Osteocyte (in vitro differentiated cells): ENCODE measurements around the gene PLCB1. TPM values are rescaled to one million over a fixed set of nuclear protein-coding genes. Genes with fewer than 3 reads are reported as not detected.

Experiments
- DNase-seq: peaks from one replicate; pipeline ENCODE4 v3.0.0; 2021; ENCODE audit warnings: mixed read lengths; ENCODE audit not compliant: unreplicated experiment; ENCODE audit errors: extremely low spot score
- H3K27ac Mint-ChIP-seq: one replicate; pipeline ENCODE4 v1.8.0; 2021; ENCODE audit warnings: mild to moderate bottlenecking, mixed read lengths; ENCODE audit not compliant: unreplicated experiment
- H3K27me3 Mint-ChIP-seq: one replicate; pipeline ENCODE4 v1.8.0; 2021; ENCODE audit warnings: mixed read lengths; ENCODE audit not compliant: unreplicated experiment
- H3K36me3 Mint-ChIP-seq: one replicate; pipeline ENCODE4 v1.8.0; 2021; ENCODE audit warnings: mixed read lengths; ENCODE audit not compliant: unreplicated experiment
- H3K4me1 Mint-ChIP-seq: one replicate; pipeline ENCODE4 v1.8.0; 2021; ENCODE audit warnings: mixed read lengths; ENCODE audit not compliant: unreplicated experiment
- H3K4me3 Mint-ChIP-seq: one replicate; pipeline ENCODE4 v1.8.0; 2021; ENCODE audit warnings: mild to moderate bottlenecking, moderate library complexity, mixed read lengths; ENCODE audit not compliant: unreplicated experiment
- H3K9me3 Mint-ChIP-seq: one replicate; pipeline ENCODE4 v1.8.0; 2021; ENCODE audit warnings: mixed read lengths; ENCODE audit not compliant: unreplicated experiment
- CTCF ChIP-seq: fragments of 200-600 bp; sonication (generic); IDR thresholded peaks from 2 replicates; pipeline ENCODE4 v1.5.0; 2021; ENCODE audit warnings: antibody characterized with exemption, mild to moderate bottlenecking, moderate library complexity
- total RNA-seq: library from RNA; stranded (reverse); gene quantifications from 2 replicates; pipeline ENCODE4 v1.2.1, GENCODE V29; 2021

PLCB1 gene
- total RNA-seq, 1 donor from 2014 or later: 33.3 TPM

DNA sequence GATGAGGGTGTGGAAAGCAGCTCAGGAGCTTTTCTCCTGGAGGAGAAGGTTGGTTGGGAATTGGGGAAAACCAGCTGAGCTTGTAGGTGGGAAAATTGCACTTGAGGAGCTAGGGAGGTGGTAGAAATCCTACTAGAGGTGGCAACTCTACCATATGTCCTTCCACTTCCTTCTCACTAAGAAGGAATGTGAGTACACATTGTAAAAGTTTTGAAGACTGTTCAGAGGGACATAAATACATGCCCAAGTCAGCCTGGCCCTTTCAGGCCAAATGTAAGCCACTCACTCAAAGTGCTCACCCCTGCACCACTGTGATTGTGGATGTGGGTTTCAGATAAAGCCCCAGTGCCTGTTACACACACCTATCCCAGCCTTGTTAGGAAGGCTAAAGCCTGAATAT lies 646.3 kb downstream of the PLCB1 start:
- H3K27me3 Mint-ChIP-seq: no peaks in the 10 kb centered on the region
- no peak for DNase-seq
- H3K36me3 Mint-ChIP-seq: peaks cover 34% of the 10 kb centered on the region
- no peak overlapping the region for H3K27ac Mint-ChIP-seq
- peaks cover 5% of the 10 kb centered on the region for H3K9me3 Mint-ChIP-seq
- no peak overlapping the region for H3K4me3 Mint-ChIP-seq
- H3K4me1 Mint-ChIP-seq: peaks cover 19% of the 10 kb centered on the region
- TF ChIP-seq CTCF: no peak

GRCh38 chr20:8780915-8781314 lies 648.8 kb downstream of the PLCB1 start:
- no peak overlapping the region for H3K27ac Mint-ChIP-seq
- TF ChIP-seq CTCF: no peak
- no peak overlapping the region for H3K4me3 Mint-ChIP-seq
- H3K36me3 Mint-ChIP-seq: peaks cover 20% of the 10 kb centered on the region
- H3K9me3 Mint-ChIP-seq: peaks cover 5% of the 10 kb centered on the region
- no peaks in the 10 kb centered on the region for H3K27me3 Mint-ChIP-seq
- H3K4me1 Mint-ChIP-seq: peaks cover 24% of the 10 kb centered on the region
- no peak for DNase-seq

DNA sequence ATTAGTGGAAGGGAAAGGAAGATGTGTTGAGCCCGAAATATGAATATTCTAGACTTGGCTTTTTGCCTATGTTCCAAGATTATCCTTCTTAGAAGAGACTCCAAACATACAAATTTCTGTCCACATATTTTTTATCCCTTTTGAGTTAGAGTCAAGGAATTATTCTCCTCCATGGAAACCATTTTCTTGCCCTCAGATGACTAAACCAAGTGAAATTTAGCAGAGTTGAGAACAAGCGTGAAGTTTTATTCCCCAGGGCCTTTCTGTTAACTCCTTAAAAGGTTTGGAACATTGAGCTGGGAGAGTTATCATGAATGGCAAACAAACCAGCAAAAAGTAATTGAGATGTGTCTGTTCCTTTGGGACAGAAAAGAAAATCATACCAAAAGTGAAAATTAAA lies 650.7 kb downstream of the PLCB1 start:
- peaks cover 17% of the 10 kb centered on the region for H3K36me3 Mint-ChIP-seq
- DNase-seq: no peak
- peak overlapping the region; percentile 84 for H3K27ac Mint-ChIP-seq
- H3K4me3 Mint-ChIP-seq: no peak overlapping the region
- H3K27me3 Mint-ChIP-seq: no peaks in the 10 kb centered on the region
- peaks cover 5% of the 10 kb centered on the region for H3K9me3 Mint-ChIP-seq
- TF ChIP-seq CTCF: no peak
- H3K4me1 Mint-ChIP-seq: peaks cover 22% of the 10 kb centered on the region

- no peak for DNase-seq
- TF ChIP-seq CTCF: no peak
- H3K27me3 Mint-ChIP-seq: no peaks in the 10 kb centered on the region
- H3K36me3 Mint-ChIP-seq: peaks cover 13% of the 10 kb centered on the region
- H3K4me1 Mint-ChIP-seq: peaks cover 19% of the 10 kb centered on the region
- H3K4me3 Mint-ChIP-seq: no peak overlapping the region
- H3K9me3 Mint-ChIP-seq: peaks cover 5% of the 10 kb centered on the region
- peak overlapping the region; percentile 84 for H3K27ac Mint-ChIP-seq
Measured at GRCh38 chr20:8783734-8784133, 651.7 kb downstream of the PLCB1 start.

DNA sequence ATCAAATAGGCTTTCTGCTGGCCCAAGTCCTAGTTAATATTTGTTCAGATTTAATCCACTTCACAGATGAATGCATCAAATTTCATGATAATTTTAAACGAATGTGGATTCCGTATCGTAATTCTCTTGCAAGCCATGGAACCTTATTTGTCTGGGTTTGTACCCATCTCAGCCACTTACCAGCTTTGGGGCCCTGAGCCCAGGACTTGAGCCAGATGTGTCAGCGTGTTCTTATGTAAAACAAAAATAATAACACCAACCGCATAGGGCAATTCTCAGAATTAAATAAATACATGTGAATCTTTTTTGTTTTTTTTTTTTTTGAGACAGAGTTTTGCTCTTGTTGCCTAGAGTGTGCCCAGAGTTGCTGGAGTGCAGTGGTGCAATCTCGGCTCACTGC lies 654.3 kb downstream of the PLCB1 start:
- no peak for TF ChIP-seq CTCF
- H3K27me3 Mint-ChIP-seq: no peaks in the 10 kb centered on the region
- no peak overlapping the region for H3K4me3 Mint-ChIP-seq
- no peak overlapping the region for H3K27ac Mint-ChIP-seq
- peaks cover 21% of the 10 kb centered on the region for H3K4me1 Mint-ChIP-seq
- peaks cover 10% of the 10 kb centered on the region for H3K36me3 Mint-ChIP-seq
- DNase-seq: no peak
- H3K9me3 Mint-ChIP-seq: peaks cover 5% of the 10 kb centered on the region
